HepG2 (cell line): ENCODE results near the gene DHX8. TPM values are rescaled to one million over a fixed set of nuclear protein-coding genes. Genes with fewer than 3 reads are reported as not detected.

Source experiments
- DPF2 ChIP-seq: sonication (generic); formaldehyde crosslinking; IDR thresholded peaks from 2 replicates; pipeline ENCODE4 v1.4.0; 2020; ENCODE audit warnings: mild to moderate bottlenecking, low read depth, missing genetic modification reagents, borderline replicate concordance
- KDM5A ChIP-seq: fragments of 200-600 bp; sonication (generic); IDR thresholded peaks from 2 replicates; pipeline ENCODE4 v1.7.0; 2018; ENCODE audit warnings: antibody characterized with exemption, mild to moderate bottlenecking, low read length, borderline replicate concordance
- LRRFIP1 ChIP-seq: sonication (generic); formaldehyde crosslinking; conservative IDR thresholded peaks from 2 replicates; pipeline ENCODE4 v1.4.0; 2020; ENCODE audit warnings: missing genetic modification reagents
- NBN ChIP-seq: fragments of 450-650 bp; conservative IDR thresholded peaks from 2 replicates; pipeline ENCODE4 v1.6.1; 2017
- NFYB ChIP-seq: sonication (generic); formaldehyde crosslinking; IDR thresholded peaks from 2 replicates; pipeline ENCODE4 v1.4.0; 2020; ENCODE audit warnings: missing genetic modification reagents
- PCBP1 ChIP-seq: fragments of 200-400 bp; formaldehyde crosslinking; IDR thresholded peaks from 2 replicates; pipeline ENCODE4 v1.6.1; 2017; ENCODE audit warnings: mild to moderate bottlenecking, low read depth, low read length, borderline replicate concordance
- PHF20 ChIP-seq: sonication (generic); formaldehyde crosslinking; IDR thresholded peaks from 2 replicates; pipeline ENCODE4 v1.5.0; 2020; ENCODE audit warnings: mild to moderate bottlenecking, missing genetic modification reagents
- POLR2AphosphoS5 ChIP-seq: IDR thresholded peaks from 2 replicates; pipeline ENCODE4 v1.6.1; 2012; ENCODE audit warnings: low read depth, low read length
- PRDM4 ChIP-seq: sonication (generic); formaldehyde crosslinking; IDR thresholded peaks from 2 replicates; pipeline ENCODE4 v1.9.0; 2021; ENCODE audit warnings: missing genetic modification reagents, borderline replicate concordance
- SATB2 ChIP-seq: sonication (generic); formaldehyde crosslinking; IDR thresholded peaks from 2 replicates; pipeline ENCODE4 v1.5.0; 2020; ENCODE audit warnings: missing genetic modification reagents
- SMARCE1 ChIP-seq: fragments of 450-650 bp; IDR thresholded peaks from 2 replicates; pipeline ENCODE4 v1.6.1; 2017; ENCODE audit warnings: borderline replicate concordance
- ZBTB42 ChIP-seq: sonication (generic); formaldehyde crosslinking; IDR thresholded peaks from 2 replicates; pipeline ENCODE4 v1.5.0; 2020; ENCODE audit warnings: mild to moderate bottlenecking, missing genetic modification reagents
- ZBTB7B ChIP-seq: sonication (generic); formaldehyde crosslinking; IDR thresholded peaks from 2 replicates; pipeline ENCODE4 v1.4.0; 2020; ENCODE audit warnings: missing genetic modification reagents
- ZNF3 ChIP-seq: IDR thresholded peaks from 2 replicates; pipeline ENCODE4 v1.7.0; 2017; ENCODE audit warnings: inconsistent platforms
- ZNF407 ChIP-seq: sonication (generic); formaldehyde crosslinking; IDR thresholded peaks from one replicate; pipeline ENCODE4 v1.5.1; 2020; ENCODE audit warnings: mild to moderate bottlenecking, missing genetic modification reagents; ENCODE audit errors: not compliant biosample characterization
- ZNF800 ChIP-seq: sonication (generic); formaldehyde crosslinking; IDR thresholded peaks from 2 replicates; pipeline ENCODE4 v1.4.0; 2020; ENCODE audit warnings: missing genetic modification reagents
- polyA plus RNA-seq, 8 experiments: library from polyadenylated mRNA; depleted of rRNA in 3 of 8; stranded (reverse) in 7 of 8; unstranded in 1 of 8; fragments of >200 nt; fragmentation: Illumina TruSeq in 4 of 8; extraction: Trizol in 4 of 8; gene quantifications; 2 replicates each; pipeline versions ENCODE4 v1.2.1 to v1.2.3, GENCODE V29; 2011 to 2016; ENCODE audit warnings: low read depth in 4 of 8, missing spikeins in 1 of 8, mixed read lengths in 1 of 8; ENCODE audit not compliant: insufficient read depth in 1 of 8
- total RNA-seq, 5 experiments: library from RNA; depleted of rRNA; stranded (reverse); fragments of >200 nt; fragmentation: Illumina TruSeq; extraction: Trizol; gene quantifications; 2 replicates each; pipeline ENCODE4 v1.2.3, GENCODE V29; 2016; ENCODE audit warnings: low read depth in 1 of 5

Gene DHX8
- total and polyA plus RNA-seq, 2 of the 13 experiments (the other 11 are each of a cell fraction or from before 2014, with no cell fraction given), result 24.8 to 48.9 TPM

- TF ChIP-seq ZNF407 (no peak), LRRFIP1 (CRISPR knock-in tag) (no peak), NBN (no peak), ZNF3 (CRISPR knock-in tag) (no peak), POLR2AphosphoS5 (no peak), PCBP1 (no peak), SMARCE1 (no peak), PHF20 (CRISPR knock-in tag) (no peak; the same call in 1 of the 2 replicates), PRDM4 (CRISPR knock-in tag) (no peak), DPF2 (peak; percentile 7), ZNF800 (CRISPR knock-in tag) (no peak; the same call in 1 of the 2 replicates), ZBTB7B (CRISPR knock-in tag) (peak; percentile 13; the same call in 1 of the 2 replicates), NFYB (CRISPR knock-in tag) (no peak), ZBTB42 (no peak), SATB2 (no peak), KDM5A (no peak)
Observed at GRCh38 chr17:43531082-43531378, 47.3 kb downstream of the DHX8 start (continued).
